ENCODE data around the gene ATP6V0D1.
A peak's percentile ranks its signal among the peaks of the same experiment; 100 is the strongest.
"Not testable (repeated sequence)": the region's sequence is repeated elsewhere in the genome, so short reads cannot be mapped to it uniquely, and the experiment has no call there.

Gene ATP6V0D1

DNA sequence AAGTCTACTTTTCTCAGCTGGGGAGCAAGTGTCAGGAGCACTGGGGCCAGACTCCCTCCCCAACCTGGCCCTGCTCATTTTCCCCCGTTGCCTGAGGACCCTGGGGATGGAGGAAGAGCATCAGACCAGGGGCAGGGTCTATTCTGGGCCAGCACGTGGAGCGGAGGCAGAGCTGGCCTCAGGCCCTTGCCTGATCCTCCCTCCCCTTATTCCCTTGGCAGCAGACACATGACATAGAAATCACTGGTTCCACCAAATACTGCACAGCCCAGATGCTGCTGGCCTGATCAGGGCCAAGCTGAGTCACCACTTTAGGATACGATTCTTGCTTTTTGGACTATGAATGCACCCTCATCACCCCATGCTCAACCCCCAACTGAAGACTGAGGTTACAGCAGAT lies 18.1 kb upstream of the ATP6V0D1 start:
- no peak for DNase-seq

GRCh38 chr16:67490335-67491096 lies 9.6 kb upstream of the ATP6V0D1 start:
- no peak for DNase-seq

GRCh38 chr16:67489401-67490083 lies 8.6 kb upstream of the ATP6V0D1 start:
- DNase-seq: no peak

- DNase-seq: not testable (repeated sequence)
These were observed 6.6 kb upstream of the ATP6V0D1 start for GRCh38 chr16:67487561-67487960.

DNA sequence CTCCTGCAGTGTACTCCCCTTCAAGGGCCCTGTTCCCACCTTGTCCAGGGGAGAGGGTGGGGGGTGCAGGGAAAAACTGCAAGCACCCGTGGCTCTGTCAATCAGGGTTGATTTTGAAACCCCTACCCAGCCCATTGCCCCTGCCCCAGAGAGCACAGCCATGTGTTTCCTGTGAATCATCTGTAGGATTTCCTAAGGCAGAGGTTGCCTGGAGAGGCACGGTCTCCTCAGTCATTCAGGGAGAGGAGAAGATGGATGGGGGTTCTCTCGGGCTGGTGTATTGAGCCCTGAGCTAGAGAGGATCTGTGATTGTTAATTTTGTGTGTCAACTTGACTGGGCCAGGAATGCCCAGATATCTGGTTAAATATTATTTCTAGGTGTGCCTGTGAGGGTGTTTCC lies 5.8 kb upstream of the ATP6V0D1 start:
- DNase-seq: peak in 1 of 2 donors; percentile 17

DNA sequence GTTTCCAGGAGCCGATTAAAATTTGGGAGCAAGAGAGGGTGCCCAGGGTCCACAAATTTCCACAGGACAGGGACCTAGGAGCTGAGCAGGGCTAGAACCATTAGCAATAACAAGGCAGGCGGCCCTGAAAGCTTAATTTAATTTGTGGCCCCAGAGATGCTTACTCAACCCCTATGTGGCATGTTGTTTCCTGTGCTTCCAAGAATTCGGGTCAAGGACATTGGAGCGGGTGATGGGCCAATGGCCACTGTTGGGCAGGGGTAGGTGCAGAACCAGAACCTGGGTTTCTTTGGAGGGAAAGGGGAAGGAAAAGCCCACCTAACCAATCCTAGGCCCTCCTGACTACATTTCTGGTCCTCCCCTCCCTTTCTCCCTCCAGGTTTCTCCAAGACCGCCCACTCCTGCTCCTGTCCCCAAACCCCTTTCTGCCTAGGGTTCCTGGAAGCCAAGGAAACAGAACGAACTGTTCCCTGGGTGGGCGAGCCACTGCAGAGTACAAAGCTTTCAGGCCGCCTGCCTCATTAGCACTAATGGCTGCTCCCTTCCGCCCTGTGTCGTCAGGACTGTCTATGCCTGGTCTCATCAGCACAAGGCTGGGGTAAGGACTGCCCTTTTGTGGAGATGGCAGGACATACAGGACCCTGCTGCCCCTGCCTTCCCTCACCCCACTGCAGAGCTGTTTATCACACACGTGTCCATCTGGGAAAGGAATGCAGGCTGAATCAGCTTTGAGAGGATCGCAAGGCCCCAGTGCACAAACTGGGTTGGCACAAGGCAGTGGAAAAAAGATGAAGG lies 3.0 kb upstream of the ATP6V0D1 start:
- DNase-seq: no peak

DNA sequence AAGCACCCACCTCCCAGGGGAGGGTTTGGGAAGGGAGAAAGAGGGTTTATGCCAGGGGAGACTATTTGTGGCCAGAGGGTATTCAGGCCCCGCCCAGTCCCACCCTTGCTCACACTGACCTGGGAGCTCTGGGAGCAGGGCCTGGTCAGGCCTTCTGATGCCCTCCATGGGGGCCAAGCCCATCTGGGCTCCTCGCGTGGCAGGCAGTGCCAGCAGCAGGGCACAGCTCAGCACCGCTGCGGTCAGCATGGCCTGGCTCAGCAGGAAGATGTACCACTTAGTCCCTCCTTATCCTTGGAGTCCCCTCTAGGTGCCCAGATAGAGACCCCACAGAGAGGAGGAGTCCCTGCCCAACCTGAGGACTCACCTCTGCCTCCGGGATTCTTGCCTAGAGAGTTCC lies 2.2 kb upstream of the ATP6V0D1 start, which contains the start of gene AGRP:
Gene AGRP (minus strand): TSS at position 398 of the 400 bp plus-strand sequence. CDS start 149 bp downstream, at position 249.
- DNase-seq: no peak

GRCh38 chr16:67482233-67482924 lies 1.4 kb upstream of the ATP6V0D1 start:
- DNase-seq: no peak

GRCh38 chr16:67481561-67482232 lies 740 bp upstream of the ATP6V0D1 start:
- DNase-seq: no peak

DNA sequence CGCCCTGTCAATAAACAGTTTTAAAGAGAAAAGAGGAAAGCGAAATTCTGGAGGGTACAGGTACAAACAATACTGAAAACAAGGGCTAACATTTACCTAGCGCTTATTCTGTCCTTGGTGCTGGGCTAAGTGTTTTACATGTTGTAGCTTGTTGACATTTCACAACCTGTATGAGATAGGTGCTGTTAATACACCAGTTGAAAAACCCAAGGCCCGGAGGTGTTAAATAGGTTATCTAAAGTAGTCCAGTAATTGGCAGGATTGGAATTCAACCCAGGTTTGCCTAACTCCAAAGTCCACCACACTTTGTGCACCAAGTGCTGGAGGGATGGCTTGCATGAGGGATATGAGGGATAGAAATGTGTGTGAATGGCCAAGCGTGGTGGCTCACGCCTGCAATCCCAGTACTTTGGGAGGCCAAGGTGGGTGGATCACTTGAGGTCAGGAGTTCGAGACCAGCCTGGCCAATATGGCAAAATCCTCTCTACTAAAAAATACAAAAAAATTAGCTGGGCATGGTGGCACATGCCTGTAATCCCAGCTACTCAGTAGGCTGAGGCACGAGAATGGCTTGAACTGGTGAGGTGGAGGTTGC lies 2.9 kb downstream of the ATP6V0D1 start:
- DNase-seq: no peak

GRCh38 chr16:67474551-67475455 lies 6.2 kb downstream of the ATP6V0D1 start:
- no peak for DNase-seq

DNA sequence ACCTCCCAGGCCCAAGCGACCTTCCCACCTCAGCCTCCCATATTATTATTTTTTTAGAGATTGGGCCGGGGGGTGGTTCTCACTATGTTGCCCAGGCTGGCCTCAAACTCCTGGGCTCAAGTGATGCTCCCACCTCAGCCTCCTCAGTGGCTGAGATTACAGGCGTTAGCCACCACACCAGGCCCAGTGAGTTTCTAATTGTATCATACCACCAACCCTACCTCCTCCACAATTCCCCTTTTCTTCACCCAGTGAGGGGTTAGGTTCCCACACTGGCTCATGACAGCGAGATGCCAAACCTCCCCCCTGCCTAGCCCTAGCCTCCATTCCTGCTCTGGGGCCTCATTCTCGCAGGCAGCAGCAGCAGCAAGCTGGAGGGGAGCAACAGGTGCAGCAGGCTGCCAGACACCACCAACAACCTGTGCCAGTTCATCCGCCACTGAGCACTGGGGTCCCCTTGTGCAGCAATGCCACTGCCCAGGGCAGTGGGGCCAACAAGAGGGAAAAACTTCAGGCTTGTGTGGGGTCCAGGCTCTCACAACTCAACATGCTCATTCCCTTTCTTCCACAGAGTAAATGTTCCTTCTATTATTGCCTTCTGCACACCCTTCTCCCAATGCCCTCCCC lies 9.1 kb downstream of the ATP6V0D1 start:
- no peak for DNase-seq

DNA sequence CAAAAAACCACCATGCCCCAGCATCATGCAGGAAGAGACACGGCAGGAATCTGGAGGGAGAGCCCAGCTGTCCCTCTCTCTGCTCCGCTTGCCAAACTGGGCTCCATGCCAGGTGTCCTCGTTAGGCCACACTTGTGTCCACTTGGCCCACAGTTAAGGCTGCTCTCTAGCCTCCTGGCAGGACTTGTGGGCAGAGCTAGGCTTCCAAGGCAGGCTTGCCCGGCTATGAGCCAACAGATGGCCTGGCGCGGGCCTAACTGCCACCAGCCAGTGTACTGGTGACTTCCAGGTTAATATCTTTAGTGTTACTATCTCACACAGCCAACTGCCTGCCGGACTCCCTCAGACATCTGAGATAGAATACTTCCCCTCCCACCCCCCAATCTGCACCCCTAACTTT lies 10.6 kb downstream of the ATP6V0D1 start:
- no peak for DNase-seq

DNA sequence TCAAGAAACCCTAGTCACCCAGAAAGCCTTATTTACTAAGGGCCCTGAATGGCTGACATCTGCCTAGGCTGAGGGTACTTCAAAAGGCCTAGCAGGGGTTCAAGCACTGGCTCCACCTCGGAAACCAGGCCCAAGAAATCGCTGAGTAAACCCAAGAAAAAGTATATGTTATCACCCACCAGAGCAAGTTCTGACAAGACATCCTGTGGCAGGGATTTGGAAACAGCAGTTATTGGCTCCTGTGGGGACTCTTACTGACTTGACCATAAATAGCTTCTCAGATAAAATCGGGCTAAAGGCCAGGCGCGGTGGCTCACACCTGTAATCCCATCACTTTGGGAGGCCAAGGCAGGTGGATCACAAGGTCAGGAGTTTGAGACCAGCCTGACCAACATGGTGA lies 12.2 kb downstream of the ATP6V0D1 start:
- DNase-seq: no peak

GRCh38 chr16:67466581-67466980 lies 14.4 kb downstream of the ATP6V0D1 start:
- DNase-seq: no peak

DNA sequence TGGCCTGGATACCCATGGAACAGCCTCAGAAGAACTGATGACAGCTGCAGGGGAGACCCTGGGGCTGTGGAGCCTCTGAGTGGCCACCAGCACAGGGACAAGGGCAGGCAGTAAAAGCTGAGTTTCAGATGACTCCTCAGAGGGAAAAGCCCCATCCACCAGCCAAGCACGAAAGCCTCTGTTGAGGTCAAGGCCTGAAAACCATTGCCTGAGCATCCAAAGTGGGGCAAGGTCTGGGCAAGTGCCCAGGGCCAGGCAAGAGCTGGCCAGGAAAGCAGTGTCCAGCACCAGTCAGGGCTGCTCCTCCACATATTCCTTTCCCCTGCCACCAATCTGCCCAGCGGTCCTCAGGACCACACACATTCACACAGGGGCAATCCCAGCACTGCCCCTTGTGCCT lies 16.4 kb downstream of the ATP6V0D1 start:
- DNase-seq: no peak

DNA sequence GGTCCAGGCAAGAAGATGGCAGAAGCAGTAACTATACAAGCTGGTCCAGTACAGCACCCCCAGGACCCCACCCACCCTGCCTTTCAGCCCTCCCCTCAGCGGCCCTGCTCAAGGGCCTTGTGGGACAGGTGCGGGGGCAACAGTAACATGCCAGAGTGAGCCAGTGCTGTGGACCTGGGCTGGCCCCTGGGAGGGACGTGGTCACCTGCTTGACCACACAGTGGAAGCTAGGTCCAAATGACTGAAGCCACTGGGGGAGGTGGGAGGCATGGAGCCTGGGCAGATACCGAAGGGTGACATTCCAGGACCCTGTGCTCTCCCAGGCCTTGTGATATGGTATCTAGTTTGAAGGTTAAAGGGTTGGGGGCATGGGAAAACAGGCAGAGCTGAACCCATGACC lies 17.3 kb downstream of the ATP6V0D1 start:
- DNase-seq: no peak

DNA sequence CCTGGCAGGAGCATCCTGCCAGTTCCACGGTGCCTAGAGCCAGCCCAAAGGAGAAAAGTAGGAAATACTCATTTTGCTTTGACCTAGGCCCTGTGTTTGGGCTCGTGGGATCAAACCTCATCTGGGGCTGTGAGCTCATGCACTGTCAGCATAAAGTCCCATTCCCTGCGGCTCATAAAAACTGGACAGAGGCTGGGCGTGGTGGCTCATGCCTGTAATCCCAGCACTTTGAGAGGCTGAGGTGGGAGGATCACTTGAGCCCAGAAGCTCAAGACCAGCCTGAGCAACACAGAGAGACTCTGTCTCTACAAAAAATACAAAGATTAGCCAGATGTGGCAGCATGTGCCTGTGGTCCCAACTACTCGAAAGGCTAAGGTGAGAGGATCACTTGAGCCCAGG lies 17.9 kb downstream of the ATP6V0D1 start:
- DNase-seq: no peak

- DNase-seq: no peak
These were observed 18.7 kb downstream of the ATP6V0D1 start for GRCh38 chr16:67462279-67462655.

DNA sequence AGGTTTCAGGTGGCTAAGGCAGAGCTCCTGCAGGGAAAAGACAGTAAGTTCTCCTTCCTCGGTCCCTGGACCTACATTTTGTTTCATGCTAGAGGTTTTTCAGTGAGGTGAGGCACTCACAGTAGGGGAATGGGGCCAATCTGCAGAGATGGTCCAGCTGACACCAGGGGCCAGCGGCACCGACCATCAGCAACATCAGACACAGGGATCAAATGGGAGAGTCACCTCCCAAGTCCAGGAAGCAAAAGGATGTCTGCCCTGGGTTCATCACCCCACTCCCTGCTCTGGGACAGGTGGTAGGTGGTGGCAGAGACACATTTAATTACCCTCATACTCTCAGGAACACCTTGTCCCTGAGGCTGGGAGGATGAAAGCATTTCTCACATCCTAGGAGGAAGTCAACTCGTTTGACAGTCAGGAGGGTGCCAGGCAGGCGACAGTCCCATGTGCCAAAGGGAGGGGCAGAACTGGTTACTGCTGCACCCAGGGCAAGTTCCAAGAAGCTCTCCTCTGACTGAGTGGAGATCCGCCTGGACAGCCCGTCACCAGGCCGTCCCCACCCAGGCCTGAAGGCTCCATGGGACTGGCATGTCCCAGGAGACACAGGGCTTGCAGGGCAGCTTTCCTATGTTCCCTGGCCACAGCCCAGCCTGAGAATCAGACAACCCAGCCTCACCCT lies 19.2 kb downstream of the ATP6V0D1 start:
- DNase-seq: no peak
